Esophagus squamous epithelium (tissue), 4 donors: Measurements from ENCODE around the gene JPH3.

Experiments used
- POLR2A ChIP-seq, 4 donors: fragments of 450-650 bp; IDR thresholded peaks; one replicate each; pipeline ENCODE4 v1.6.1; 2017; ENCODE audit warnings: antibody characterized with exemption in 4 of 4, mild to moderate bottlenecking in 4 of 4, moderate library complexity in 3 of 4
- TF ChIP-seq, protein P1 (sequence below), 6 experiments: fragments of 450-650 bp in 4 of 6; fragments of 200-600 bp in 2 of 6; sonication (generic) in 2 of 6; IDR thresholded peaks; one replicate each; pipeline ENCODE4 v1.5.1; 2016 to 2019; ENCODE audit warnings: antibody characterized with exemption in 6 of 6, mild to moderate bottlenecking in 4 of 6, moderate library complexity in 4 of 6

DNA sequence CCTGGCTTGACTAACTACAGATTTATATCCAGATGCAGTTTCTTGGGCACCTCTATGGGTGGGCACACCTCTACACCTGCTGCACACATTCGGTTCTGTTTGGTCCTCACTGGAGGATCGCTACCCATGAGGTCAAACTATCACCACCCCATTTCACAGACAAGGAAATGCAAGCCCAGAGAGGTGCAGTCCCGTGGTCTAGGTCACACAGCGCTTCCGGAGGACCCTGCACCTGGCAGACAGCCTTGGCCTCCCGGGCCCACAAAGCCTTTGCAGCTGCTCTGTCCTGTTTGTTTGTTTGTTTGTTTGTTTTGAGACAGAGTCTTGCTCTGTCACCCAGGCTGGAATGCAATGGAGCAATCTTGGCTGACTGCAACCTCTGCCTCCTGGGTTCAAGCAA lies 39.3 kb upstream of the JPH3 start:
- TF ChIP-seq, protein P1, sequence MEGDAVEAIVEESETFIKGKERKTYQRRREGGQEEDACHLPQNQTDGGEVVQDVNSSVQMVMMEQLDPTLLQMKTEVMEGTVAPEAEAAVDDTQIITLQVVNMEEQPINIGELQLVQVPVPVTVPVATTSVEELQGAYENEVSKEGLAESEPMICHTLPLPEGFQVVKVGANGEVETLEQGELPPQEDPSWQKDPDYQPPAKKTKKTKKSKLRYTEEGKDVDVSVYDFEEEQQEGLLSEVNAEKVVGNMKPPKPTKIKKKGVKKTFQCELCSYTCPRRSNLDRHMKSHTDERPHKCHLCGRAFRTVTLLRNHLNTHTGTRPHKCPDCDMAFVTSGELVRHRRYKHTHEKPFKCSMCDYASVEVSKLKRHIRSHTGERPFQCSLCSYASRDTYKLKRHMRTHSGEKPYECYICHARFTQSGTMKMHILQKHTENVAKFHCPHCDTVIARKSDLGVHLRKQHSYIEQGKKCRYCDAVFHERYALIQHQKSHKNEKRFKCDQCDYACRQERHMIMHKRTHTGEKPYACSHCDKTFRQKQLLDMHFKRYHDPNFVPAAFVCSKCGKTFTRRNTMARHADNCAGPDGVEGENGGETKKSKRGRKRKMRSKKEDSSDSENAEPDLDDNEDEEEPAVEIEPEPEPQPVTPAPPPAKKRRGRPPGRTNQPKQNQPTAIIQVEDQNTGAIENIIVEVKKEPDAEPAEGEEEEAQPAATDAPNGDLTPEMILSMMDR (IDR thresholded peaks at IDR 0.05): no peak
- no peak for TF ChIP-seq POLR2A (IDR thresholded peaks at IDR 0.05)
